ENCODE measurements around the gene RFNG. TPM values are rescaled to one million over a fixed set of nuclear protein-coding genes. Genes with fewer than 3 reads are reported as not detected.

RFNG gene
- total RNA-seq, 1 donor from 2014 or later, result 26.3 TPM

- DNase-seq (ENCODE audit: low read depth), result no peak
- no peak for TF ChIP-seq CTCF (IDR thresholded peaks at IDR 0.05; ENCODE audit: insufficient read depth, low read length, severe bottlenecking)
- no peaks in the 10 kb centered on the region for H3K27me3 ChIP-seq (ENCODE audit: control insufficient read depth, insufficient read depth, low read length)
- FAIRE-seq, result no peak
- no peak overlapping the region for H3K4me3 ChIP-seq (ENCODE audit: low read depth, low read length)
- H3K36me3 ChIP-seq (ENCODE audit: control insufficient read depth, insufficient read depth, low read length), result peaks cover 58% of the 10 kb centered on the region
Measured at GRCh38 chr17:82080048-82080788, 28.6 kb upstream of the RFNG start.

- H3K36me3 ChIP-seq (ENCODE audit: control insufficient read depth, insufficient read depth, low read length), result peaks cover 48% of the 10 kb centered on the region
- no peaks in the 10 kb centered on the region for H3K27me3 ChIP-seq (ENCODE audit: control insufficient read depth, insufficient read depth, low read length)
- FAIRE-seq (no peak), DNase-seq (ENCODE audit: low read depth) (no peak)
- H3K4me3 ChIP-seq (ENCODE audit: low read depth, low read length), result no peak overlapping the region
- no peak for TF ChIP-seq CTCF (IDR thresholded peaks at IDR 0.05; ENCODE audit: insufficient read depth, low read length, severe bottlenecking)
Measured at GRCh38 chr17:82079001-82079677, 27.5 kb upstream of the RFNG start.

GRCh38 chr17:82078433-82078832, 26.8 kb upstream of the RFNG start:
- DNase-seq (ENCODE audit: low read depth) (no peak), FAIRE-seq (no peak)
- Histone ChIP-seq H3K27me3 (ENCODE audit: control insufficient read depth, insufficient read depth, low read length) (no peaks in the 10 kb centered on the region), H3K36me3 (ENCODE audit: control insufficient read depth, insufficient read depth, low read length) (peaks cover 42% of the 10 kb centered on the region), H3K4me3 (ENCODE audit: low read depth, low read length) (no peak overlapping the region)
- TF ChIP-seq CTCF (IDR thresholded peaks at IDR 0.05; ENCODE audit: insufficient read depth, low read length, severe bottlenecking), result no peak

- no peak for DNase-seq (ENCODE audit: low read depth)
- no peak for TF ChIP-seq CTCF (IDR thresholded peaks at IDR 0.05; ENCODE audit: insufficient read depth, low read length, severe bottlenecking)
- Histone ChIP-seq H3K27me3 (ENCODE audit: control insufficient read depth, insufficient read depth, low read length) (no peaks in the 10 kb centered on the region), H3K4me3 (ENCODE audit: low read depth, low read length) (no peak overlapping the region), H3K36me3 (ENCODE audit: control insufficient read depth, insufficient read depth, low read length) (peaks cover 36% of the 10 kb centered on the region)
- FAIRE-seq, result no peak
Measured at GRCh38 chr17:82077617-82078358, 26.2 kb upstream of the RFNG start.

- no peak for FAIRE-seq
- H3K36me3 ChIP-seq (ENCODE audit: control insufficient read depth, insufficient read depth, low read length), result peaks cover 29% of the 10 kb centered on the region
- no peak overlapping the region for H3K4me3 ChIP-seq (ENCODE audit: low read depth, low read length)
- H3K27me3 ChIP-seq (ENCODE audit: control insufficient read depth, insufficient read depth, low read length), result no peaks in the 10 kb centered on the region
- DNase-seq (ENCODE audit: low read depth), result no peak
- no peak for TF ChIP-seq CTCF (IDR thresholded peaks at IDR 0.05; ENCODE audit: insufficient read depth, low read length, severe bottlenecking)
Measured at GRCh38 chr17:82076785-82077591, 25.4 kb upstream of the RFNG start.
